HG02678 (cell line): ENCODE measurements around the gene PRRT1.
"Not testable (repeated sequence)": the region's sequence is repeated elsewhere in the genome, so short reads cannot be mapped to it uniquely, and the experiment has no call there.

Source experiments
- ATAC-seq: cut with Tn5 transposase; IDR thresholded peaks from one replicate; pipeline ENCODE4 v1.9.1; 2021; ENCODE audit warnings: mild to moderate bottlenecking, moderate library complexity; ENCODE audit not compliant: unreplicated experiment

The PRRT1 gene

DNA sequence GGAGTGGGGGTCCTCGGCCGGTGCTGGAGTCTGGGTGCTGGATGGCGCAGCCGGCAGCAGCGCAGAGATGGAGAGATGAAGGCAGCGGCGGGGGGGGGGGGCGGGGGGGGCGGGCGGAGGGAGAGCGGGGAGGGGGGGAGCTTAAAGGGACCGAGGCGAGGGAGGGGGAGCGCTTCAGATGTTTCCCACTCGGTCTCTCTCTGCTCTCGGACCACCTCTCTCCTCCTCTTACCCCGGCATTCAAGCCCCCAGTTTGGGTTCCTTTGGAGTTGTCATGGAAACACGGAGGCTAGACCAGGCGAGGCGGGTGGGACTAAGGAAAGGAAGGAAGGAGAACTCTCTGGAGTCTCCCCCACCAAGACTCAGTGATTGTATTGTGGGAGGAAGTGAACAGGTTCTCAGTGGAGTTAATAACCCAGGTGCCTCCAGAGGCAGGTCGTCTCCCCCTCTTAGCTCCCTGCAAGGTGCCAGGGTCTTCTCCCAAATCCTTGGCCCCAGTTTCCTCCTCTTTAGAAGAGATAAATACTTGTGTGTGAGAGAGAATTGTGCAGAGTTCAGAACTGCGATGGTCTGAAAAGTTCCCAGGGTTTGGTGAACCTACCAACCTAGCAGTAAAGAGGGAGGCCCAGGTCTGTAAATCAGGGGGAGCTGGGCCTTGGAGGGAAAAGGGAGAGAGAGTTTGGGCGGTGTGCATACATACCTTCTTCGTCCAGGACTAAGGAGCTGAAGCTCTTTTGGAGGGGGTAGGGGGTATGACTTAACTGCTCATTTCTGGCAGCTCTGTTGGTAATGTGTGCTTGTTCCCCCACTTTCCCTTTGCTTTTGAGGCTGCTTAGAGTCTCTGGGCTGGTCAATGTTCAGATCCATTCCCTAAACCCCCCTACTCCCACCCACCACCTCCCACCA is at the start of gene PRRT1:
Gene PRRT1, minus strand, starts transcription at position 77 of the 906 bp plus-strand sequence. CDS start 112 bp downstream, outside the sequence.
- ATAC-seq = no peak

GRCh38 chr6:32200711-32201475 is 49.2 kb upstream of the PRRT1 start:
- ATAC-seq = no peak

DNA sequence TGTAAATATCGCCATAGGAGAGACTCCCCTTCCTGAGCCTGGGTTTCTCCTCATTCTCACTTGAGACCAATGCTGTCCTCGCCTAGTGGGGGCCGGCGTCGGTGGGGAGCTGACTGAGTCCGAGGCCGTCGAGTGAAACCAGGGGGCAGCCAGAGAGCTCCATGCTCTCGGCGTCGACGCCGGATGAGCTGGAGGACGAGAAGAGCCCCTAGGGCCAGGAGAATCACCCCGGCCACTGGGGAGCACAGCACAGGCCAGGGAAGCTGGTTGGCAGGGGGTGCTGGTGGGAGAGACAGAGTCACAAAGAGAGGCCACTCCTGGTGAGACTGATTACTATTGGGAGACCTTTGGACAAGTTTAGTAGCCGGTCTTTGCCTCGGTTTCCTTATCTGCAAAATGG is 47.1 kb upstream of the PRRT1 start:
- ATAC-seq = no peak

DNA sequence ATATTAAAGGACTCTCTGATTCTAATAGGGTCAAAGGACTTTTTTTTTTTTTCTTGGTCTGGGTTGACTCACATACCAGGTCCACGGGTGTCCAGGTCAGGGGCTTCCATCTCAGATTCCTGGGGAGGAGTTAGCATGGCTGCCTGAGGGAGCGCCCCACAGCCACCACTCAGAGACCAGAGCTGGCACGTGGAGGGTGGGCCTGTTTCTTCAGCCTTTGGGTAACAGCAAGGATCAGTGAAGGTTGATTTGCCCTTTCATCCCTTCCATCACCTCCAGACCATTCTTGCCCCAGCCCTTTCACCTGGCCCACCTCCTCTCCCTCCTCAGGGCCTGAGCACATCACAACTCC is 46.6 kb upstream of the PRRT1 start:
- ATAC-seq = no peak

DNA sequence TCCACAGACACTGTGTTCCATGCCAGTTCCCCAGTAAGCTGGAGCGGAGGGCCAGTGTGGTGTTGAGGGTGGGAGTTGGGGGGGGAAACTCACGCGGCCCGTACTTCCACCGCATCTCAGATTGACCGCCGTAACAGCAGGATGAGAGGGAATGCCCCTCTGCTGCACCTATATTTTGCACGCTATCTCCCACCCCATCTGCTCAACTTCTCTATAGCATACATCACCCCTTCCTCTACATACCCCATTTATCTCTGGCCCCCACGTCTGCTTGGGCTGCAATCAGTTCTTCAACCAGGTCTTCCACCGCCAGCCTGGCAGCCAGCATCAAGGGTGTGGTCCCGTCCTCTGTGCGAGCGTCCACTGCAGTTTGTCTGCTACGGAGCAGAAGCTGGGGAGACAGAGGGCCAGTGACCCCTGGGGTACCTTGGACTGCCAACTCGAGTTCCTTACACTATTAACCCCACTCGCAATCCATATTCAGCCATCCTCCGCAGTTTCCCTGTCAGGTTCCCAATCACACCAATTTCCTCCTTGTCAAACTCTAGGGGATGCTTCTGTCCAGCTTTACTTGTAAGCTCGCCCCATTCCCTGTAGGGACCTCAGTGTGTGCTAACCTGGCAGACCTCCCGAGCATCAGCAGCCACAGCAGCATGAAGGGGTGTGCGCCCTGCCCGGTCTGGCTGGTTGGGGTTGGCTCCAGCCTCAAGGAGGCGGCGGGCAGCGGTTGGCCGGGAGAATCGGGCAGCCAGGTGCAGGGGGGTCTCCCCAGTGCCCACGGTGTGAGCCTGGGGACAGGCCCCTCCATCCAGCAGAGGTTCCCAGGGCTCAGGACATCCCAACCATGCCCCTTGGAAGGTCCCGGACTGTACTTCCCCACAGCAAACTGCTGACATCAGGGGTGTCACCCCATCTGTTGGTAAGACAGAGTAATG is 45.2 kb upstream of the PRRT1 start:
- ATAC-seq = no peak

GRCh38 chr6:32195902-32196681 is 44.4 kb upstream of the PRRT1 start:
- ATAC-seq = peak; percentile 80

DNA sequence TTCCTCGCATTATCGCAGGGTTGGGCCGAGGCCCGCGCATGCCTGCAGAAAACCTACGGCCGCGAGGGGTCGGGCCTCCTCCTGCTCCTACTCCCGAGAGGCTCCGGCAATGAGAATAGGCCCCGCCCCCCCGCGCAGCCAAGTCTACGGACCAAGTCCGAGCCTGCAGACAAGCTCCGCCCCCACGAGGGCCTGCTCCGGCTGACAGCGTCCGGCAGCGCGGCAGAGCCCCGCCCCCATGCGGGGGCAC is 43.8 kb upstream of the PRRT1 start:
- ATAC-seq = peak; percentile 80

GRCh38 chr6:32194825-32195651 is 43.3 kb upstream of the PRRT1 start:
- no peak for ATAC-seq

- ATAC-seq = no peak
These were observed 42.6 kb upstream of the PRRT1 start for GRCh38 chr6:32194388-32194787.

GRCh38 chr6:32193096-32193495 is 41.4 kb upstream of the PRRT1 start:
- not testable (repeated sequence) for ATAC-seq

- ATAC-seq = no peak
These were observed 40.9 kb upstream of the PRRT1 start, which contains the start of gene GPSM3 for GRCh38 chr6:32192608-32193039. Gene GPSM3 (minus strand): TSS chr6:32192643. CDS start chr6:32192513, 130 bp downstream.

DNA sequence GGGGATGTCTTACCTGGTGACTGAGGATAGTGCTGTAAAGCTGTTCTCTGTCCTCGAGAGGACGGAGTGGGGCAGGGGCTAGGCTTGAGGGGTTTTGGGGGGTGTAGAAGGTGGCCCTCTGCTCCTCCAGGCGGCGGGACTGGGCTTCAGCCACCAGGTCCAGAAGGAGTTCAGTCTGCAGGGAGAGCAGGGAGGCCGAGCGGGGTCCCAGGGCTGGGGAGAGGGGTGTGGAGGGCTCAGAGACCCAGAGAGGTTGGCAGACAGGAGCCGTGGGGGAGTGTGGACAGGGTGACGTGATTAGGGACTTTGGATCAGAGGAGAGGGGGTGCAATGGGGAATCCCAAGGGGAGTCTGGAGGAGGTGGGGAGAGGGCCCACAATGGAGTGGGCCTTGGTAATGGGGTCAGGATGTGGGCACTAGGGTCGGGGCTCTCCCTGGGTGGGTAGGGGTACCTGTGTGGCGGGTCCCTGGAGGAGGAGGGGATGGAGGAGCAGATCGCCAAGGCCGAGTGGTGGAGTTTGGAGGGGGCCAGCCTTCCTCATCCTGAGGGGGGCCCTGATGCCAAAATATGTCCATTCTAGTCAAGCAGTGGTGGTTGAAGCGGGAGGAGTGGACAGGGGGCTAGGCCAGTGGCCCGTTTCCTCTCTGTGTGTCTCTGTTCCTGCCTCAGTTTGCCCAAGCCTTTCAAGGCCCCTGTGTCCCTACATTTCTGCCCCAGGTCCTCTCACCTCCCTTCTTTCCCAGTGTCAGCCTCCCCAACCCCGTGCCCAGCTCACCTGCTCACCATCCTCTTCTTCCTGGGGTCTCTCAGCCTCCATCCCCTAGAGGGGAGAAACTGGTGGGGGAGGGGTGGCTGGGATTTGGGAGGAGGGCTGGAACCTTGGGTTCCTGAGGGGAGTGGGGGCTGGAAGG is 40.2 kb upstream of the PRRT1 start:
- ATAC-seq = no peak

GRCh38 chr6:32190911-32191677 is 39.4 kb upstream of the PRRT1 start:
- ATAC-seq = no peak

GRCh38 chr6:32190054-32190851 is 38.5 kb upstream of the PRRT1 start, which contains the start of gene PBX2:
Gene PBX2 (minus strand): TSS chr6:32190202. CDS start chr6:32189915, 287 bp downstream.
- ATAC-seq = peak; percentile 73

GRCh38 chr6:32189742-32190053 is 38.0 kb upstream of the PRRT1 start:
- ATAC-seq = no peak

DNA sequence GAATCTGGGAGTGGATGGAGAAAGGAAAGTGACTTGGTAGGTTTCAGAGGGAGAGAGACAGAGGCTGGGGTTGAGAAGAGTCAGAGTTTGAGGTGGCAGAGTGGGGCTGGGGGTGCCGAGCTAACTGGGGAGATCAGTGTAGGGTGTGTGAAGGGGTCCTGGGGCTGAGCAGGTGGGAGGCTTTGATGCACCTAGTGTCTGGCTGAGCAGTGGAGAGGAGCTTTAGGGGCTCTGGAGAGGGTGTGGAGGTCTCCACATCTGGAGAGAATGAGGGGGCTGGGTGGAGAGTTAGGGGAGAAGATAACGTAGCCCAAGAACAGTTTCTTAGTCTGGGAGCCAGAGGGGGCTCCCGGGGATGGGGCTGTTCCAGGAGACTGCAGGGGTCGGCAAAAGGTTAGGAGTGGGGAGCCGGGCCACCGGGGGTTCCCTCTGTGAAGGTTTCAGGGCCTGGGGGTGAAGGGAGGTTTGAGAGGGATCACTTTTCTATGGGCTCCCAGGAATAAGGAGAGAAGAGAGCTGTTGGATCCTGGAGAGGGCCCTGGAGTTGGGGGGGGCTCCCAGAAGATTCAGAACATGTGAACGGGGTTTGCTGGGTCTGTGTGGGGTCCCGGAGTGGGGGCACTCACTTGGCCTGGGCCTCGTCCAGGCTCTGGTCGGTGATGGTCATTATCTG is 37.5 kb upstream of the PRRT1 start:
- no peak for ATAC-seq
